GM04504 (cell line): ENCODE results near the gene RABEP1.
A peak's percentile ranks its signal among the peaks of the same experiment; 100 is the strongest.

ENCODE experiments used
- DNase-seq: peaks from one replicate; pipeline ENCODE4 v3.0.0-alpha.2; 2012; ENCODE audit warnings: low read depth

The RABEP1 gene

GRCh38 chr17:5364156-5364555 is 82.1 kb downstream of the RABEP1 start:
- peak; percentile 33 for DNase-seq

GRCh38 chr17:5364696-5365095 is 82.6 kb downstream of the RABEP1 start:
- DNase-seq, result no peak

GRCh38 chr17:5365831-5366230 is 83.7 kb downstream of the RABEP1 start:
- no peak for DNase-seq

- DNase-seq, result no peak
Observed at GRCh38 chr17:5370411-5370810, 88.3 kb downstream of the RABEP1 start.

- no peak for DNase-seq
Observed at GRCh38 chr17:5373112-5373511, 91.0 kb downstream of the RABEP1 start.

- DNase-seq, result no peak
Observed at GRCh38 chr17:5378566-5379207, 96.6 kb downstream of the RABEP1 start.

- no peak for DNase-seq
Observed at GRCh38 chr17:5379351-5380107, 97.4 kb downstream of the RABEP1 start.

- DNase-seq, result no peak
Observed at GRCh38 chr17:5380491-5381135, 98.5 kb downstream of the RABEP1 start.

- DNase-seq, result no peak
Observed at GRCh38 chr17:5381542-5381941, 99.5 kb downstream of the RABEP1 start.

GRCh38 chr17:5391678-5392077 is 109.6 kb downstream of the RABEP1 start:
- no peak for DNase-seq

GRCh38 chr17:5396612-5397011 is 114.5 kb downstream of the RABEP1 start:
- DNase-seq, result no peak

GRCh38 chr17:5399767-5400166 is 117.7 kb downstream of the RABEP1 start:
- no peak for DNase-seq

- DNase-seq, result no peak
Observed at GRCh38 chr17:5405400-5405799, 123.3 kb downstream of the RABEP1 start.

GRCh38 chr17:5408186-5408585 is 126.1 kb downstream of the RABEP1 start:
- no peak for DNase-seq

GRCh38 chr17:5410594-5411272 is 128.6 kb downstream of the RABEP1 start:
- no peak for DNase-seq

GRCh38 chr17:5413682-5414081 is 131.6 kb downstream of the RABEP1 start:
- peak; percentile 86 for DNase-seq

GRCh38 chr17:5416901-5417300 is 134.8 kb downstream of the RABEP1 start:
- DNase-seq, result no peak

- DNase-seq, result no peak
Observed at GRCh38 chr17:5418858-5419355, 136.8 kb downstream of the RABEP1 start.

GRCh38 chr17:5419356-5419958 is 137.4 kb downstream of the RABEP1 start, which contains the start of gene NUP88:
TSS of gene NUP88 (minus strand) at chr17:5419662. CDS start at chr17:5419650, 12 bp downstream.
- peak; percentile 90 for DNase-seq

- peak; percentile 56 for DNase-seq
Observed at GRCh38 chr17:5419959-5420653, 138.0 kb downstream of the RABEP1 start, which contains the start of gene RPAIN. TSS of gene RPAIN (plus strand) at chr17:5420182. CDS start at chr17:5420211, 29 bp downstream.

GRCh38 chr17:5422505-5422904 is 140.4 kb downstream of the RABEP1 start:
- DNase-seq, result peak; percentile 46
